ENCODE results near the gene LAMB3. TPM values are rescaled to one million over a fixed set of nuclear protein-coding genes. Genes with fewer than 3 reads are reported as not detected.

LAMB3 gene
- total and polyA plus RNA-seq, 2 donors (not counting 1 experiment from before 2014, with no cell fraction given) = 0.33 to 0.37 TPM

DNA sequence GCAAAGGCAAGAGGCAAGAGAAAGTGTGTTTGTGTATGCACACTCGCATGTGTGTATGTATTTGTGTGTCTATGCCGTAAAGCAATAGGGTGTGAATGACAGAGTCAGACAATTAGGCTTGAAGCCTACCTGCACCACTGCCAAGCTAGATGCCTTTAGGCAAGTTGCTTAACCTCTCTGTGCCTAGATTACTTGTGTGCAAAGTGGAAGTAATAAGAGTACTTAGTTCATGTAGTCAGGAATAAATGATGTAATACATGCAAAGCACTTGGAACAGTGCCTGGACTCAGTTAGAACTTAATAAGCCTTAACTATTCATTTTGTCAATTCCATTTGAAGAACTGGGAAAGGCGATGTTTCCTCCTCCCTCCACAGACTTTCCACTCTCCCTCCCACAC, 31.7 kb downstream of the LAMB3 start:
- H3K36me3 ChIP-seq (replicated peaks in 1 of 2; ENCODE audit: control extremely low read depth in 1 of 2, control insufficient read depth in 1 of 2, extremely low read depth in 1 of 2, insufficient read depth in 2 of 2, low read length in 1 of 2) = no peaks in the 10 kb centered on the region
- H3K79me2 ChIP-seq (ENCODE audit: control insufficient read depth, insufficient read depth, low read length) = no peaks in the 10 kb centered on the region
- TF ChIP-seq EZH2 (IDR thresholded peaks at IDR 0.05; ENCODE audit: borderline replicate concordance, insufficient read depth, low read depth, low read length, poor library complexity, severe bottlenecking) = no peak
- H3K4me2 ChIP-seq (replicated peaks; ENCODE audit: low read depth, low read length, poor library complexity, severe bottlenecking) = no peak overlapping the region
- no peak for ATAC-seq (ENCODE audit: low read depth)
- no peaks in the 10 kb centered on the region for H3K9me3 Mint-ChIP-seq (ENCODE audit: insufficient read depth)
- peaks cover 0 to 5% (median 1%) of the 10 kb centered on the region in 4 experiments for H3K27me3 ChIP-seq (replicated peaks in 1 of 4; ENCODE audit: control extremely low read depth in 1 of 4, control insufficient read depth in 3 of 4, insufficient read depth in 4 of 4, low read length in 3 of 4)
- H3K27me3 Mint-ChIP-seq = peaks cover 31% of the 10 kb centered on the region
- H3K9ac ChIP-seq (ENCODE audit: low read length) = no peak overlapping the region
- no peak overlapping the region for H2AFZ ChIP-seq (ENCODE audit: insufficient read depth, low read depth, low read length, poor library complexity, severe bottlenecking)
- 100% methylated on average over 3 of the region's 3 CpGs for WGBS (ENCODE audit: insufficient coverage)
- H3K4me1 ChIP-seq (ENCODE audit: control insufficient read depth in 2 of 2, insufficient read depth in 2 of 2, low read length in 2 of 2) = no peaks in the 10 kb centered on the region
- no peak for DNase-seq
- ChIA-PET POLR2A (no interaction called here), CTCF (no interaction called here)
- no peak overlapping the region for H3K4me3 ChIP-seq (ENCODE audit: control extremely low read depth in 1 of 5, extremely low read depth in 1 of 5, insufficient read depth in 1 of 5, low read depth in 2 of 5, low read length in 4 of 5)
- H4K20me1 ChIP-seq (ENCODE audit: control insufficient read depth, insufficient read depth, low read length, poor library complexity, severe bottlenecking) = no peaks in the 10 kb centered on the region
- no peak overlapping the region for H3K4me3 Mint-ChIP-seq
- H3K4me1 Mint-ChIP-seq = no peaks in the 10 kb centered on the region
- no peak overlapping the region for H3K27ac ChIP-seq (ENCODE audit: low read length in 2 of 2)
- H3K9me3 ChIP-seq (ENCODE audit: control extremely low read depth in 1 of 3, control insufficient read depth in 2 of 3, insufficient read depth in 1 of 3, low read length in 2 of 3) = no peaks in the 10 kb centered on the region
- intact Hi-C loops (cut with micrococcal nuclease) = no loop called here
- no peak overlapping the region for H3K27ac Mint-ChIP-seq

DNA sequence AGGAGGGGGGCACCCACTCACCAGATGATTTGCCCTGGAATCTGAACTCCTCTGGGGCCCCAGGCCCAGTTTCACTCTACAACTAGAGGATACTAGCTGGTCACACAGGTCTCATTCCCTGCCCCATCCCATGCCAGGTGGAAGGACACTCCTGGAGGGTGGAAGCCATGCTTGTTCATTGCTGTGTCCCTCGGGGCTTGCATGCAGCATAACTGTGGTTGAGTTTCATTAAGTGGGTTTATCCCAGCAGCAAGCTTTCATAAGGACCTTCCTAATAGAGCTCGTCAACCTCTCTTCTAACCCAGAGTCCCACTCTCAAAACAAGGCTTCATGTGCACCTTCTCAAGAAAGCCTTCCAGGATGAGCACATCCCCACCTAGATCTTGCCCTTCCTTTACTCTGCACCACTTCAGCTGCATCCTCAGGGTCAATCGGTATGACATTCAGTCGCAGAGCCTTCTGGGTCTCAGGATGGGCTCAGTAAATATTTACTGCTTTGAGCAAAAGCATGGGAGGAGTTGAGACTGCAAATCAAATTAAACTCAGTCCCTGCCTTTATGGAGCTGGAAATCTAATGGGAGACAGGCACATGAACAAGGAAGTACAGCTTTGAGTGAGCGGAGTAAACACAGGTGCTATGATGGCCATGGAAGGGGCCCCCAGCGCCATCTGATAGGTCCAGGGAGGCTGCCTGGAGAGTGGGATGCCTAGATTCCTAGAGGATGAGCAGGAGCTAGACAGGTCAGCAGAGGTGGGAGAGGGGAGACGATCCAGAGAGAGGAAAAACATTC, 32.3 kb downstream of the LAMB3 start:
- Mint-ChIP-seq H3K27me3 (peaks cover 34% of the 10 kb centered on the region), H3K4me1 (no peaks in the 10 kb centered on the region), H3K27ac (no peak overlapping the region), H3K4me3 (no peak overlapping the region), H3K9me3 (ENCODE audit: insufficient read depth) (no peaks in the 10 kb centered on the region)
- no peak overlapping the region for H3K9ac ChIP-seq (ENCODE audit: low read length)
- intact Hi-C loops (cut with micrococcal nuclease) = no loop called here
- H3K4me3 ChIP-seq (ENCODE audit: control extremely low read depth in 1 of 5, extremely low read depth in 1 of 5, insufficient read depth in 1 of 5, low read depth in 2 of 5, low read length in 4 of 5) = no peak overlapping the region
- H3K36me3 ChIP-seq (replicated peaks in 1 of 2; ENCODE audit: control extremely low read depth in 1 of 2, control insufficient read depth in 1 of 2, extremely low read depth in 1 of 2, insufficient read depth in 2 of 2, low read length in 1 of 2) = no peaks in the 10 kb centered on the region
- H3K4me1 ChIP-seq (ENCODE audit: control insufficient read depth in 2 of 2, insufficient read depth in 2 of 2, low read length in 2 of 2) = no peaks in the 10 kb centered on the region
- ATAC-seq (ENCODE audit: low read depth) (no peak), DNase-seq (no peak)
- no peaks in the 10 kb centered on the region for H4K20me1 ChIP-seq (ENCODE audit: control insufficient read depth, insufficient read depth, low read length, poor library complexity, severe bottlenecking)
- no peaks in the 10 kb centered on the region for H3K79me2 ChIP-seq (ENCODE audit: control insufficient read depth, insufficient read depth, low read length)
- peaks cover 0 to 5% (median 1%) of the 10 kb centered on the region in 4 experiments for H3K27me3 ChIP-seq (replicated peaks in 1 of 4; ENCODE audit: control extremely low read depth in 1 of 4, control insufficient read depth in 3 of 4, insufficient read depth in 4 of 4, low read length in 3 of 4)
- H3K27ac ChIP-seq (ENCODE audit: low read length in 2 of 2) = no peak overlapping the region
- TF ChIP-seq, protein P1, sequence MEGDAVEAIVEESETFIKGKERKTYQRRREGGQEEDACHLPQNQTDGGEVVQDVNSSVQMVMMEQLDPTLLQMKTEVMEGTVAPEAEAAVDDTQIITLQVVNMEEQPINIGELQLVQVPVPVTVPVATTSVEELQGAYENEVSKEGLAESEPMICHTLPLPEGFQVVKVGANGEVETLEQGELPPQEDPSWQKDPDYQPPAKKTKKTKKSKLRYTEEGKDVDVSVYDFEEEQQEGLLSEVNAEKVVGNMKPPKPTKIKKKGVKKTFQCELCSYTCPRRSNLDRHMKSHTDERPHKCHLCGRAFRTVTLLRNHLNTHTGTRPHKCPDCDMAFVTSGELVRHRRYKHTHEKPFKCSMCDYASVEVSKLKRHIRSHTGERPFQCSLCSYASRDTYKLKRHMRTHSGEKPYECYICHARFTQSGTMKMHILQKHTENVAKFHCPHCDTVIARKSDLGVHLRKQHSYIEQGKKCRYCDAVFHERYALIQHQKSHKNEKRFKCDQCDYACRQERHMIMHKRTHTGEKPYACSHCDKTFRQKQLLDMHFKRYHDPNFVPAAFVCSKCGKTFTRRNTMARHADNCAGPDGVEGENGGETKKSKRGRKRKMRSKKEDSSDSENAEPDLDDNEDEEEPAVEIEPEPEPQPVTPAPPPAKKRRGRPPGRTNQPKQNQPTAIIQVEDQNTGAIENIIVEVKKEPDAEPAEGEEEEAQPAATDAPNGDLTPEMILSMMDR (IDR thresholded peaks at IDR 0.05) = no peak
- no peak for TF ChIP-seq EZH2 (IDR thresholded peaks at IDR 0.05; ENCODE audit: borderline replicate concordance, insufficient read depth, low read depth, low read length, poor library complexity, severe bottlenecking)
- H2AFZ ChIP-seq (ENCODE audit: insufficient read depth, low read depth, low read length, poor library complexity, severe bottlenecking) = no peak overlapping the region
- ChIA-PET POLR2A (no interaction called here), CTCF (no interaction called here)
- H3K9me3 ChIP-seq (ENCODE audit: control extremely low read depth in 1 of 3, control insufficient read depth in 2 of 3, insufficient read depth in 1 of 3, low read length in 2 of 3) = no peaks in the 10 kb centered on the region
- WGBS (ENCODE audit: insufficient coverage) = 92% methylated on average over 5 of the region's 7 CpGs
- no peak overlapping the region for H3K4me2 ChIP-seq (replicated peaks; ENCODE audit: low read depth, low read length, poor library complexity, severe bottlenecking)
